CD4-positive, alpha-beta T cell treated with Interleukin-10 for 1 hour (primary cell): ENCODE measurements around the gene VSTM2L.
"Not testable (repeated sequence)": the region's sequence is repeated elsewhere in the genome, so short reads cannot be mapped to it uniquely, and the experiment has no call there.

ENCODE experiments used
- DNase-seq: peaks from one replicate; pipeline ENCODE4 v3.0.0-alpha.2; 2020

VSTM2L gene

GRCh38 chr20:37939701-37940560 is 37.0 kb downstream of the VSTM2L start:
- DNase-seq = no peak

GRCh38 chr20:37940858-37941257 is 37.9 kb downstream of the VSTM2L start:
- no peak for DNase-seq

GRCh38 chr20:37941332-37941731 is 38.4 kb downstream of the VSTM2L start:
- DNase-seq = no peak

- DNase-seq = no peak
Observed at GRCh38 chr20:37941992-37942391, 39.1 kb downstream of the VSTM2L start.

GRCh38 chr20:37943033-37943432 is 40.1 kb downstream of the VSTM2L start:
- no peak for DNase-seq

- no peak for DNase-seq
Observed at GRCh38 chr20:37943501-37944455, 40.9 kb downstream of the VSTM2L start.

GRCh38 chr20:37944456-37944981 is 41.6 kb downstream of the VSTM2L start:
- no peak for DNase-seq

GRCh38 chr20:37945091-37945547 is 42.2 kb downstream of the VSTM2L start:
- DNase-seq = no peak

- DNase-seq = no peak
Observed at GRCh38 chr20:37946946-37947345, 44.0 kb downstream of the VSTM2L start.

- DNase-seq = no peak
Observed at GRCh38 chr20:37947943-37948342, 45.0 kb downstream of the VSTM2L start.

GRCh38 chr20:37948956-37949355 is 46.0 kb downstream of the VSTM2L start:
- DNase-seq = no peak

GRCh38 chr20:37954190-37954589 is 51.3 kb downstream of the VSTM2L start:
- DNase-seq = no peak

GRCh38 chr20:37954626-37955025 is 51.7 kb downstream of the VSTM2L start:
- no peak for DNase-seq

GRCh38 chr20:37955511-37955910 is 52.6 kb downstream of the VSTM2L start:
- DNase-seq = no peak

- DNase-seq = no peak
Observed at GRCh38 chr20:37956107-37956585, 53.2 kb downstream of the VSTM2L start.

GRCh38 chr20:37958856-37959520 is 56.1 kb downstream of the VSTM2L start:
- no peak for DNase-seq

- no peak for DNase-seq
Observed at GRCh38 chr20:37961066-37961465, 58.1 kb downstream of the VSTM2L start.

GRCh38 chr20:37963483-37963882 is 60.6 kb downstream of the VSTM2L start:
- DNase-seq = not testable (repeated sequence)

GRCh38 chr20:37968841-37969401 is 66.0 kb downstream of the VSTM2L start:
- DNase-seq = no peak

- no peak for DNase-seq
Observed at GRCh38 chr20:37969949-37970855, 67.3 kb downstream of the VSTM2L start.

GRCh38 chr20:37970856-37971245 is 67.9 kb downstream of the VSTM2L start:
- no peak for DNase-seq
